K562 (cell line): ENCODE results near the gene FAM83F. TPM values are rescaled to one million over a fixed set of nuclear protein-coding genes. Genes with fewer than 3 reads are reported as not detected.

Source experiments
- CEBPB ChIP-seq: fragments of 450-650 bp; IDR thresholded peaks from 2 replicates; pipeline ENCODE4 v1.6.1; 2016; ENCODE audit warnings: missing genetic modification characterization, missing compliant biosample characterization
- ETV1 ChIP-seq: fragments of 450-650 bp; conservative IDR thresholded peaks from 2 replicates; pipeline ENCODE4 v1.6.1; 2016; ENCODE audit warnings: missing genetic modification characterization, control low read depth, low read depth, missing compliant biosample characterization
- MXI1 ChIP-seq: IDR thresholded peaks from 2 replicates; pipeline ENCODE4 v1.6.1; 2011; ENCODE audit warnings: low read depth, mild to moderate bottlenecking, improper control_type of control experiment, low read length
- REST ChIP-seq, 2 experiments: fragments of 450-650 bp; formaldehyde crosslinking in 1 of 2; IDR thresholded peaks; 2 replicates each; pipeline versions ENCODE4 v1.4.0 to v1.6.1; 2014 to 2020; ENCODE audit warnings: mild to moderate bottlenecking in 2 of 2, borderline replicate concordance in 1 of 2, low read depth in 1 of 2
- SIN3A ChIP-seq, 2 experiments: fragments of 150-350 bp in 1 of 2; IDR thresholded peaks; 2 replicates each; pipeline ENCODE4 v1.6.1; 2011 to 2016; ENCODE audit warnings: borderline replicate concordance in 2 of 2, low read depth in 2 of 2, low read length in 2 of 2, mild to moderate bottlenecking in 2 of 2, moderate library complexity in 2 of 2; ENCODE audit not compliant: control insufficient read depth in 1 of 2
- ZBTB17 ChIP-seq: fragments of 450-650 bp; formaldehyde crosslinking; IDR thresholded peaks from 2 replicates; pipeline ENCODE4 v1.4.0; 2020; ENCODE audit warnings: mild to moderate bottlenecking
- polyA plus RNA-seq, 8 experiments: library from polyadenylated mRNA; depleted of rRNA in 4 of 8; stranded (reverse) in 5 of 8; unstranded in 3 of 8; fragments of >200 nt; fragmentation: Nextera tagmentation in 2 of 8; fragmentation: Illumina TruSeq in 1 of 8; extraction: Ambion mirVana in 2 of 8; extraction: Trizol in 1 of 8; gene quantifications; 2 replicates each; pipeline versions ENCODE4 v1.2.1 to v1.2.3, GENCODE V29; 2011 to 2014; ENCODE audit warnings: inconsistent platforms in 1 of 8, missing spikeins in 1 of 8
- total RNA-seq, 7 experiments: library from RNA; depleted of rRNA in 6 of 7; stranded (reverse); fragments of >200 nt in 6 of 7; fragmentation: Illumina TruSeq in 2 of 7; extraction: Trizol in 2 of 7; gene quantifications; 2 replicates each; pipeline versions ENCODE4 v1.2.1 to v1.2.3, GENCODE V29; 2011 to 2021; ENCODE audit warnings: low replicate concordance in 1 of 7
- TF ChIP-seq, protein P1 (sequence below): fragments of 250-450 bp; sonication (Bioruptor Pico); IDR thresholded peaks from 2 replicates; pipeline ENCODE4 v1.5.0; 2021; ENCODE audit warnings: mild to moderate bottlenecking, borderline replicate concordance
- TF ChIP-seq, protein P2 (sequence below): fragments of 250-450 bp; sonication (Bioruptor Pico); IDR thresholded peaks from 2 replicates; pipeline ENCODE4 v1.5.0; 2020; ENCODE audit warnings: mild to moderate bottlenecking
- TF ChIP-seq, protein P3 (sequence below): fragments of 450-650 bp; conservative IDR thresholded peaks from 2 replicates; pipeline ENCODE4 v1.6.1; 2016; ENCODE audit warnings: missing genetic modification characterization, low read depth, mild to moderate bottlenecking, control low read depth, missing compliant biosample characterization

Gene FAM83F
- total and polyA plus RNA-seq, 9 of the 15 experiments (the other 6 are each of a cell fraction or from before 2014, with no cell fraction given) = under 0.01 to 0.13 (median 0.04) TPM; not detected in 1

GRCh38 chr22:39967103-39967829 is 27.5 kb upstream of the FAM83F start (continued):
- TF ChIP-seq, protein P1, sequence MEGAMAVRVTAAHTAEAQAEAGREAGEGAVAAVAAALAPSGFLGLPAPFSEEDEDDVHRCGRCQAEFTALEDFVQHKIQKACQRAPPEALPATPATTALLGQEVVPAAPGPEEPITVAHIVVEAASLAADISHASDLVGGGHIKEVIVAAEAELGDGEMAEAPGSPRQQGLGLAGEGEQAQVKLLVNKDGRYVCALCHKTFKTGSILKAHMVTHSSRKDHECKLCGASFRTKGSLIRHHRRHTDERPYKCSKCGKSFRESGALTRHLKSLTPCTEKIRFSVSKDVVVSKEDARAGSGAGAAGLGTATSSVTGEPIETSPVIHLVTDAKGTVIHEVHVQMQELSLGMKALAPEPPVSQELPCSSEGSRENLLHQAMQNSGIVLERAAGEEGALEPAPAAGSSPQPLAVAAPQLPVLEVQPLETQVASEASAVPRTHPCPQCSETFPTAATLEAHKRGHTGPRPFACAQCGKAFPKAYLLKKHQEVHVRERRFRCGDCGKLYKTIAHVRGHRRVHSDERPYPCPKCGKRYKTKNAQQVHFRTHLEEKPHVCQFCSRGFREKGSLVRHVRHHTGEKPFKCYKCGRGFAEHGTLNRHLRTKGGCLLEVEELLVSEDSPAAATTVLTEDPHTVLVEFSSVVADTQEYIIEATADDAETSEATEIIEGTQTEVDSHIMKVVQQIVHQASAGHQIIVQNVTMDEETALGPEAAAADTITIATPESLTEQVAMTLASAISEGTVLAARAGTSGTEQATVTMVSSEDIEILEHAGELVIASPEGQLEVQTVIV = no peak
- TF ChIP-seq ZBTB17 (no peak), SIN3A (IDR thresholded peaks at IDR 0.05; ENCODE audit: borderline replicate concordance in 2 of 2, control insufficient read depth in 1 of 2, low read depth in 2 of 2, low read length in 2 of 2) (no peak), CEBPB (tag) (peak; percentile 75), ETV1 (tag) (no peak), REST (IDR thresholded peaks at IDR 0.05; ENCODE audit: borderline replicate concordance) (no peak), REST (CRISPR knock-in tag; IDR thresholded peaks at IDR 0.05; ENCODE audit: low read depth) (no peak), MXI1 (peak; percentile 23; the same call in 1 of the 2 replicates)
- TF ChIP-seq, protein P2, sequence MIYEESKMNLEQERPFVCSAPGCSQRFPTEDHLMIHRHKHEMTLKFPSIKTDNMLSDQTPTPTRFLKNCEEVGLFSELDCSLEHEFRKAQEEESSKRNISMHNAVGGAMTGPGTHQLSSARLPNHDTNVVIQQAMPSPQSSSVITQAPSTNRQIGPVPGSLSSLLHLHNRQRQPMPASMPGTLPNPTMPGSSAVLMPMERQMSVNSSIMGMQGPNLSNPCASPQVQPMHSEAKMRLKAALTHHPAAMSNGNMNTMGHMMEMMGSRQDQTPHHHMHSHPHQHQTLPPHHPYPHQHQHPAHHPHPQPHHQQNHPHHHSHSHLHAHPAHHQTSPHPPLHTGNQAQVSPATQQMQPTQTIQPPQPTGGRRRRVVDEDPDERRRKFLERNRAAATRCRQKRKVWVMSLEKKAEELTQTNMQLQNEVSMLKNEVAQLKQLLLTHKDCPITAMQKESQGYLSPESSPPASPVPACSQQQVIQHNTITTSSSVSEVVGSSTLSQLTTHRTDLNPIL (CRISPR knock-in tag) = no peak
- TF ChIP-seq, protein P3, sequence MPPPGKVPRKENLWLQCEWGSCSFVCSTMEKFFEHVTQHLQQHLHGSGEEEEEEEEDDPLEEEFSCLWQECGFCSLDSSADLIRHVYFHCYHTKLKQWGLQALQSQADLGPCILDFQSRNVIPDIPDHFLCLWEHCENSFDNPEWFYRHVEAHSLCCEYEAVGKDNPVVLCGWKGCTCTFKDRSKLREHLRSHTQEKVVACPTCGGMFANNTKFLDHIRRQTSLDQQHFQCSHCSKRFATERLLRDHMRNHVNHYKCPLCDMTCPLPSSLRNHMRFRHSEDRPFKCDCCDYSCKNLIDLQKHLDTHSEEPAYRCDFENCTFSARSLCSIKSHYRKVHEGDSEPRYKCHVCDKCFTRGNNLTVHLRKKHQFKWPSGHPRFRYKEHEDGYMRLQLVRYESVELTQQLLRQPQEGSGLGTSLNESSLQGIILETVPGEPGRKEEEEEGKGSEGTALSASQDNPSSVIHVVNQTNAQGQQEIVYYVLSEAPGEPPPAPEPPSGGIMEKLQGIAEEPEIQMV (tag) = no peak
